GM12878 (cell line): Measurements from ENCODE around the gene ZNF350. TPM values are rescaled to one million over a fixed set of nuclear protein-coding genes. Genes with fewer than 3 reads are reported as not detected.

ENCODE experiments used
- BHLHE40 ChIP-seq, 2 experiments: fragments of 450-650 bp in 1 of 2; IDR thresholded peaks; 2 replicates each; pipeline ENCODE4 v1.6.1; 2011 to 2017; ENCODE audit warnings: low read depth in 2 of 2, borderline replicate concordance in 1 of 2, improper control_type of control experiment in 1 of 2, low read length in 1 of 2, mild to moderate bottlenecking in 1 of 2
- BMI1 ChIP-seq: fragments of 450-650 bp; IDR thresholded peaks from 2 replicates; pipeline ENCODE4 v1.6.1; 2016; ENCODE audit warnings: mild to moderate bottlenecking, moderate library complexity, borderline replicate concordance
- CBX3 ChIP-seq: fragments of 200-600 bp; sonication (generic); IDR thresholded peaks from 2 replicates; pipeline ENCODE4 v1.6.1; 2016; ENCODE audit warnings: low read depth, borderline replicate concordance
- EP300 ChIP-seq, 2 experiments: fragments of 150-350 bp in 1 of 2; IDR thresholded peaks; 2 replicates each; pipeline ENCODE4 v1.6.1; 2011 to 2012; ENCODE audit warnings: low read depth in 2 of 2, low read length in 2 of 2, borderline replicate concordance in 1 of 2, improper control_type of control experiment in 1 of 2, inconsistent platforms in 1 of 2; ENCODE audit not compliant: control insufficient read depth in 1 of 2
- HDAC6 ChIP-seq: fragments of 200-600 bp; sonication (generic); IDR thresholded peaks from one replicate; pipeline ENCODE4 v1.8.0; 2017; ENCODE audit warnings: antibody characterized with exemption; ENCODE audit not compliant: unreplicated experiment
- JUND ChIP-seq: IDR thresholded peaks from 2 replicates; pipeline ENCODE4 v1.6.1; 2012; ENCODE audit warnings: low read depth, mild to moderate bottlenecking, low read length, improper control_type of control experiment, moderate library complexity
- MYC ChIP-seq: IDR thresholded peaks from 2 replicates; pipeline ENCODE4 v1.6.1; 2011; ENCODE audit warnings: mild to moderate bottlenecking, low read length, moderate library complexity, inconsistent platforms; ENCODE audit not compliant: insufficient read depth, insufficient replicate concordance, insufficient read length, severe bottlenecking
- NFIC ChIP-seq: IDR thresholded peaks from 2 replicates; pipeline ENCODE4 v1.6.1; 2012; ENCODE audit warnings: low read depth, mild to moderate bottlenecking, inconsistent platforms, low read length, moderate library complexity
- NFXL1 ChIP-seq: fragments of 450-650 bp; IDR thresholded peaks from 2 replicates; pipeline ENCODE4 v1.6.1; 2017; ENCODE audit warnings: antibody characterized with exemption, mild to moderate bottlenecking, borderline replicate concordance
- PAX8 ChIP-seq: fragments of 450-650 bp; IDR thresholded peaks from 2 replicates; pipeline ENCODE4 v1.6.1; 2017; ENCODE audit warnings: mild to moderate bottlenecking, moderate library complexity
- PML ChIP-seq: IDR thresholded peaks from 2 replicates; pipeline ENCODE4 v1.6.1; 2012; ENCODE audit warnings: low read length, inconsistent platforms
- SMAD1 ChIP-seq: fragments of 450-650 bp; IDR thresholded peaks from 2 replicates; pipeline ENCODE4 v1.6.1; 2018; ENCODE audit warnings: mild to moderate bottlenecking, low read depth; ENCODE audit not compliant: partially characterized antibody
- SMARCA5 ChIP-seq: fragments of 450-650 bp; IDR thresholded peaks from 2 replicates; pipeline ENCODE4 v1.6.1; 2017; ENCODE audit warnings: mild to moderate bottlenecking
- SREBF2 ChIP-seq: IDR thresholded peaks from 2 replicates; pipeline ENCODE4 v1.6.1; 2012; ENCODE audit warnings: mild to moderate bottlenecking, low read length
- TCF3 ChIP-seq: IDR thresholded peaks from 2 replicates; pipeline ENCODE4 v1.6.1; 2012; ENCODE audit warnings: low read depth, mild to moderate bottlenecking, low read length, borderline replicate concordance; ENCODE audit not compliant: insufficient read depth
- ZBTB33 ChIP-seq: fragments of 450-650 bp; IDR thresholded peaks from 2 replicates; pipeline ENCODE4 v1.6.1; 2017; ENCODE audit warnings: mild to moderate bottlenecking
- ZZZ3 ChIP-seq: IDR thresholded peaks from 2 replicates; pipeline ENCODE4 v1.6.1; 2011; ENCODE audit warnings: low read depth; ENCODE audit not compliant: control insufficient read depth, insufficient read length
- polyA plus RNA-seq, 11 experiments: library from polyadenylated mRNA; depleted of rRNA in 4 of 11; unstranded in 6 of 11; stranded (reverse) in 5 of 11; fragments of >200 nt; fragmentation: Nextera tagmentation in 4 of 11; fragmentation: Illumina TruSeq in 1 of 11; extraction: Ambion mirVana in 4 of 11; extraction: Trizol in 1 of 11; gene quantifications; 1 replicate in 1 of 11; 2 replicates in 10 of 11; pipeline versions ENCODE4 v1.2.1 to v1.2.3, GENCODE V29; 2011 to 2016; ENCODE audit warnings: inconsistent platforms in 2 of 11, missing spikeins in 2 of 11, low read depth in 1 of 11
- total RNA-seq, 4 experiments: library from RNA; depleted of rRNA in 3 of 4; stranded (reverse); fragments of >200 nt in 3 of 4; fragmentation: Illumina TruSeq in 1 of 4; extraction: Trizol in 1 of 4; gene quantifications; 2 replicates each; pipeline versions ENCODE4 v1.2.1 to v1.2.3, GENCODE V29; 2013 to 2021
- TF ChIP-seq, protein P1 (sequence below): IDR thresholded peaks from 2 replicates; pipeline ENCODE4 v1.6.1; 2011; ENCODE audit warnings: low read depth, low read length, improper control_type of control experiment, borderline replicate concordance
- TF ChIP-seq, protein P2 (sequence below): IDR thresholded peaks from 2 replicates; pipeline ENCODE4 v1.6.1; 2012; ENCODE audit warnings: improper control_type of control experiment, low read depth, low read length; ENCODE audit not compliant: insufficient replicate concordance
- TF ChIP-seq, protein P3 (sequence below): IDR thresholded peaks from 2 replicates; pipeline ENCODE4 v1.6.1; 2011; ENCODE audit warnings: borderline replicate concordance, low read depth, mild to moderate bottlenecking, moderate library complexity, mixed read lengths, low read length; ENCODE audit not compliant: insufficient read depth; ENCODE audit errors: extremely low read length

The ZNF350 gene
- total and polyA plus RNA-seq, 10 of the 15 experiments (the other 5 are each of a cell fraction or from before 2014, with no cell fraction given), result 6.4 to 11.8 (median 10.0) TPM

DNA sequence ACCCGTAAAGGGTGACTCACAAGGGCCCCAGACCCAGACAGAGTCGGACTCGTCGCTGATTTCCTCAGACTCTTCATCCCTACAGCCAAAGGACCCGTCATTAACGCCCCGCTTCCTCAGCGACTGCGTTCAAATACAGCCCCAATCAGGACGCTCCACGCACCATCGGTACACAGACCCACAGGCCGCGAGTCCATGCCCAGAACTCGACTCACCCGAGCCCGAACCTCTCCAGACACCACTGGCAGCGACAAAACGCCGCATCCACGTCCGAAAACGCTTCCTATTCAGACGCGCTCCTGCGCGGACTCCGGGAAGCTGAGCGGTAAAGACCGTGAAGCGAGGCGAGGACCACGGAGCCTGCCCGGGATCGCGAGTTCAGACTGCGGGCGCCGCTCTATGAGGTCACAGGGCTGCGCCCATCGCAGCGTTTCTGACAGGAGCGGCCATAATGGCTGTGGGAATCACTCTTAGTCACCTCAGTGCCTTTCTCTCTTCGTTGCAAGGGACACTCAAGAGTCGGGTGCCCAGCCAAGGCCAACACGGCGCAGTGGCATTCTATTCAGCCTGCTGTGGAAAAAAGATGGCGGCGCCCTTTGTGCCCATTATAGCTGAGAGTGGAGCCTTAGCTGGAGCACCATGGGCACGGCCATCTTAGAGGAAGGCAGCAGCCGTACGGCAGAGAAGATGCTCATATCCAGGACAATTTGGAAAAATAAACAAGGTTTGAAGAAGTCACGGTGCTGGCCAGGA, 41.6 kb upstream of the ZNF350 start, which contains the start of gene ZNF614 (continued):
- TF ChIP-seq, protein P1, sequence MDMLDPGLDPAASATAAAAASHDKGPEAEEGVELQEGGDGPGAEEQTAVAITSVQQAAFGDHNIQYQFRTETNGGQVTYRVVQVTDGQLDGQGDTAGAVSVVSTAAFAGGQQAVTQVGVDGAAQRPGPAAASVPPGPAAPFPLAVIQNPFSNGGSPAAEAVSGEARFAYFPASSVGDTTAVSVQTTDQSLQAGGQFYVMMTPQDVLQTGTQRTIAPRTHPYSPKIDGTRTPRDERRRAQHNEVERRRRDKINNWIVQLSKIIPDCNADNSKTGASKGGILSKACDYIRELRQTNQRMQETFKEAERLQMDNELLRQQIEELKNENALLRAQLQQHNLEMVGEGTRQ, result no peak; the same call in 1 of the 2 replicates
- TF ChIP-seq SMARCA5, result no peak
- TF ChIP-seq EP300 (IDR thresholded peaks at IDR 0.05; ENCODE audit: borderline replicate concordance in 1 of 2, control insufficient read depth in 1 of 2, low read depth in 2 of 2, low read length in 2 of 2), result 0 out of 4 replicates have a peak, but pooled peaks of 1 of the 2 experiments have one; percentile 30
- TF ChIP-seq CBX3, result no peak
- TF ChIP-seq MYC, result no peak
- no peak for TF ChIP-seq HDAC6
- no peak for TF ChIP-seq BMI1
- no peak for TF ChIP-seq TCF3
- TF ChIP-seq BHLHE40 (IDR thresholded peaks at IDR 0.05; ENCODE audit: borderline replicate concordance in 1 of 2, low read depth in 2 of 2, low read length in 1 of 2), result peak in 1 of 2 experiments; percentile 25; a peak in 1 of 4 replicates
- TF ChIP-seq ZZZ3, result no peak
- peak; percentile 33 for TF ChIP-seq SMAD1
- no peak for TF ChIP-seq NFXL1
- TF ChIP-seq, protein P2, sequence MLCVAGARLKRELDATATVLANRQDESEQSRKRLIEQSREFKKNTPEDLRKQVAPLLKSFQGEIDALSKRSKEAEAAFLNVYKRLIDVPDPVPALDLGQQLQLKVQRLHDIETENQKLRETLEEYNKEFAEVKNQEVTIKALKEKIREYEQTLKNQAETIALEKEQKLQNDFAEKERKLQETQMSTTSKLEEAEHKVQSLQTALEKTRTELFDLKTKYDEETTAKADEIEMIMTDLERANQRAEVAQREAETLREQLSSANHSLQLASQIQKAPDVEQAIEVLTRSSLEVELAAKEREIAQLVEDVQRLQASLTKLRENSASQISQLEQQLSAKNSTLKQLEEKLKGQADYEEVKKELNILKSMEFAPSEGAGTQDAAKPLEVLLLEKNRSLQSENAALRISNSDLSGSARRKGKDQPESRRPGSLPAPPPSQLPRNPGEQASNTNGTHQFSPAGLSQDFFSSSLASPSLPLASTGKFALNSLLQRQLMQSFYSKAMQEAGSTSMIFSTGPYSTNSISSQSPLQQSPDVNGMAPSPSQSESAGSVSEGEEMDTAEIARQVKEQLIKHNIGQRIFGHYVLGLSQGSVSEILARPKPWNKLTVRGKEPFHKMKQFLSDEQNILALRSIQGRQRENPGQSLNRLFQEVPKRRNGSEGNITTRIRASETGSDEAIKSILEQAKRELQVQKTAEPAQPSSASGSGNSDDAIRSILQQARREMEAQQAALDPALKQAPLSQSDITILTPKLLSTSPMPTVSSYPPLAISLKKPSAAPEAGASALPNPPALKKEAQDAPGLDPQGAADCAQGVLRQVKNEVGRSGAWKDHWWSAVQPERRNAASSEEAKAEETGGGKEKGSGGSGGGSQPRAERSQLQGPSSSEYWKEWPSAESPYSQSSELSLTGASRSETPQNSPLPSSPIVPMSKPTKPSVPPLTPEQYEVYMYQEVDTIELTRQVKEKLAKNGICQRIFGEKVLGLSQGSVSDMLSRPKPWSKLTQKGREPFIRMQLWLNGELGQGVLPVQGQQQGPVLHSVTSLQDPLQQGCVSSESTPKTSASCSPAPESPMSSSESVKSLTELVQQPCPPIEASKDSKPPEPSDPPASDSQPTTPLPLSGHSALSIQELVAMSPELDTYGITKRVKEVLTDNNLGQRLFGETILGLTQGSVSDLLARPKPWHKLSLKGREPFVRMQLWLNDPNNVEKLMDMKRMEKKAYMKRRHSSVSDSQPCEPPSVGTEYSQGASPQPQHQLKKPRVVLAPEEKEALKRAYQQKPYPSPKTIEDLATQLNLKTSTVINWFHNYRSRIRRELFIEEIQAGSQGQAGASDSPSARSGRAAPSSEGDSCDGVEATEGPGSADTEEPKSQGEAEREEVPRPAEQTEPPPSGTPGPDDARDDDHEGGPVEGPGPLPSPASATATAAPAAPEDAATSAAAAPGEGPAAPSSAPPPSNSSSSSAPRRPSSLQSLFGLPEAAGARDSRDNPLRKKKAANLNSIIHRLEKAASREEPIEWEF, result no peak
- no peak for TF ChIP-seq NFIC
- TF ChIP-seq PML, result peak; percentile 90; the same call in 1 of the 2 replicates
- TF ChIP-seq ZBTB33, result no peak
- TF ChIP-seq JUND, result no peak
- no peak for TF ChIP-seq SREBF2
- TF ChIP-seq, protein P3, sequence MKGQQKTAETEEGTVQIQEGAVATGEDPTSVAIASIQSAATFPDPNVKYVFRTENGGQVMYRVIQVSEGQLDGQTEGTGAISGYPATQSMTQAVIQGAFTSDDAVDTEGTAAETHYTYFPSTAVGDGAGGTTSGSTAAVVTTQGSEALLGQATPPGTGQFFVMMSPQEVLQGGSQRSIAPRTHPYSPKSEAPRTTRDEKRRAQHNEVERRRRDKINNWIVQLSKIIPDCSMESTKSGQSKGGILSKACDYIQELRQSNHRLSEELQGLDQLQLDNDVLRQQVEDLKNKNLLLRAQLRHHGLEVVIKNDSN, result no peak
- no peak for TF ChIP-seq PAX8
